ENCODE results near the gene RFX7.
"Not testable (repeated sequence)": the region's sequence is repeated elsewhere in the genome, so short reads cannot be mapped to it uniquely, and the experiment has no call there.

RFX7 gene

DNA sequence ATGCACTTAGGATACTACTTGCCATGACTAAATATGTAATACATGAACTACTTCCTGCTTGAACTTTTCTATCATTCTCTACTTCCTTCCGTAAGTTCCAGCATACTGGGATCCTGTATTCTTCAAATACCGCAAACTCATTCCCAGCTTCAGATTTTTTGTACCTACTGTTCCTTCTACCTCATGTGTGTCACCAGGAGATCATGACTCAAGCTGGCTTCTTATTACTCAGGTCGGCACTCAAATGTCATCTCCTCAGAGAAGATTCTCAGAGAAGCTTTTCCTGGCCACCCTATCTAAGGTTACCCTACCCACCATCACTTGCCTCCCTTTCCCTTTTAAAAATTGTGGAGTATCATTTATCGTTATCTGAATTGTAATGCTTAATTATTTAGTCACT, 66.7 kb downstream of the RFX7 start:
- TF ChIP-seq CTCF (IDR thresholded peaks at IDR 0.05; ENCODE audit: borderline replicate concordance, control extremely low read depth, extremely low read depth, insufficient read depth, missing control alignments) = no peak
- in situ Hi-C loops (cut with MboI; ENCODE audit: low sequenced_read_pairs, unreplicated experiment) = no loop called here
- DNase-seq (ENCODE audit: low spot score) = no peak

DNA sequence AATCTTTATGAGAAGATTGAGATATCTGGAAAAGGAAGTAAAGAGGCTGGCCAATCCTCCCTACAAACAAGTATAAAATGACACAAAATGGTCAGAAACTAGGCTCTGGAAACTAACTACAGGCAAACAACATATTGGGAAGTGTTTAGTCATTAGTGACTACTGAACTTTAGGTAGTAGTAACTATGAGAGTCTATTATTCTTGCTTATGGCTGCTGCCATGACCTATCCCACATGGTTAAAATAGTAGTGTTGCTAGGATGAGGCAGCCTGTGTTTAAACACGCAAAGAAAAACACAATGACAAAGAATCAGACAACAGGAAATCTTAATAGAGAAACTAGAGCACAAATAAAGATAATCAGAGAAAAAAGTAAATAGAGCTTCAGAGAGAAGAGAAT, 67.9 kb downstream of the RFX7 start:
- DNase-seq (ENCODE audit: low spot score) = no peak
- in situ Hi-C loops (cut with MboI; ENCODE audit: low sequenced_read_pairs, unreplicated experiment) = no loop called here
- TF ChIP-seq CTCF (IDR thresholded peaks at IDR 0.05; ENCODE audit: borderline replicate concordance, control extremely low read depth, extremely low read depth, insufficient read depth, missing control alignments) = no peak

- in situ Hi-C loops (cut with MboI; ENCODE audit: low sequenced_read_pairs, unreplicated experiment) = no loop called here
- TF ChIP-seq CTCF (IDR thresholded peaks at IDR 0.05; ENCODE audit: borderline replicate concordance, control extremely low read depth, extremely low read depth, insufficient read depth, missing control alignments) = no peak
Observed at GRCh38 chr15:56174649-56175048, 69.0 kb downstream of the RFX7 start.

DNA sequence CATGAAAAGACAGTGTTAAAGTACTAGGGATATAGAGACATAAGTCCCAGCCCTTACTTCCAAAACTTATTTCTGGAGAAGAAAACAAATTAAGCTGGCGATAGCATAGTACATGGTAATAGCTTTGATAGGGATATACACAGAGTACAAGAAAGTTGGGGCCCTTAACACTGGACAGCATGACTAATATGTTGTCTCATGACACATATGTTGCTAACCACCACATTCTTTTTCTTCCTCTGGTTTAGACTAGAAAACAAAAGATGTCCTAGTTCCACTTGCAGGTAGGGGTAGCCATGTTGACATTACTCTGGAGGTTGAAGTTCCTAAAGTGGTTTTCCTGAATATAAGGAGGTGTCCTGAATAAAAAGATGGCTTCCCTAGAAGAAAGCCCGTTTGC, 75.3 kb downstream of the RFX7 start:
- TF ChIP-seq CTCF (IDR thresholded peaks at IDR 0.05; ENCODE audit: borderline replicate concordance, control extremely low read depth, extremely low read depth, insufficient read depth, missing control alignments) = no peak
- no peak for DNase-seq (ENCODE audit: low spot score)
- in situ Hi-C loops (cut with MboI; ENCODE audit: low sequenced_read_pairs, unreplicated experiment) = no loop called here

More at GRCh38 chr15:56174649-56175048, 69.0 kb downstream of the RFX7 start:
- no peak for DNase-seq (ENCODE audit: low spot score)

DNA sequence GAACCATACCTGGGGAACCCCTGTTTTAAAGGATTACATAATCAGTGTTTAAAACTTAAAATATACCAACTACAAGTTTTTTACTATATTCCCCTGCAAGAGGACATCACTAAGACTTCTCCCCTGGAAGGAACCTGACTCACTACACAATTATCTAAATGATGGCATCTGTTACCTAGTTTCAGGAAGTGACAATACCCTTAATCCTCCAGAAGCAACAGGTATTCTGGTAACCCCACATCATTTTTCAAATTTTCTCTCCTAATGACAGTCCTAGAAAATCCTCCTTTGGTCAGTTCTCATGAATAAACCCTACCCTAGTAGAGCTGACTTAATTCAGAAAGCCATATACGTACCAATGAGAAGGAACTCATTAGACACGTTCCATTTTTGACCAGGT, 78.4 kb downstream of the RFX7 start:
- no peak for TF ChIP-seq CTCF (IDR thresholded peaks at IDR 0.05; ENCODE audit: borderline replicate concordance, control extremely low read depth, extremely low read depth, insufficient read depth, missing control alignments)
- in situ Hi-C loops (cut with MboI; ENCODE audit: low sequenced_read_pairs, unreplicated experiment) = no loop called here
- no peak for DNase-seq (ENCODE audit: low spot score)

DNA sequence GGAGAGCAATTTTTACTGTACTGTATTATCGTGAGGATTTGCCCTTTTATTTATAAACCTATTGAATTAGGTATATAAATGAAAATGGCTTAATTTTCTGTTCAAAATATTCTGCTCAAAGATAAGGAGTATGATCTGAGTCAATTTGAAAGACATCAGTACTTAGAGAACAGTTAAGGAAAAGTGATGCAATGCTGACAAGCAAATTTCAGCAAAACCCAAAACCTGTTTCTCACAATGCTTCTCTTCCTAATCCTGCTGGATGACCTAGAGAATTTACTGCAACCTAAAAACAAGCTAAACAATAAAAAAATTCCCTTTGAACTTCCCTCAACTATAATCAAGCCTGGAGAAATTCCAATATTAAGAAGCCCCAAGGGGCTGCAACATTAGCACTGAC, 82.7 kb downstream of the RFX7 start:
- in situ Hi-C loops (cut with MboI; ENCODE audit: low sequenced_read_pairs, unreplicated experiment) = no loop called here
- TF ChIP-seq CTCF (IDR thresholded peaks at IDR 0.05; ENCODE audit: borderline replicate concordance, control extremely low read depth, extremely low read depth, insufficient read depth, missing control alignments) = no peak

GRCh38 chr15:56156877-56157276, 86.8 kb downstream of the RFX7 start:
- in situ Hi-C loops (cut with MboI; ENCODE audit: low sequenced_read_pairs, unreplicated experiment) = no loop called here
- DNase-seq (ENCODE audit: low spot score) = no peak
- TF ChIP-seq CTCF (IDR thresholded peaks at IDR 0.05; ENCODE audit: borderline replicate concordance, control extremely low read depth, extremely low read depth, insufficient read depth, missing control alignments) = no peak

More for the DNA sequence above, 82.7 kb downstream of the RFX7 start:
- DNase-seq (ENCODE audit: low spot score) = no peak

GRCh38 chr15:56155278-56155677, 88.4 kb downstream of the RFX7 start:
- DNase-seq (ENCODE audit: low spot score); in situ Hi-C loops (cut with MboI; ENCODE audit: low sequenced_read_pairs, unreplicated experiment): not testable (repeated sequence)

DNA sequence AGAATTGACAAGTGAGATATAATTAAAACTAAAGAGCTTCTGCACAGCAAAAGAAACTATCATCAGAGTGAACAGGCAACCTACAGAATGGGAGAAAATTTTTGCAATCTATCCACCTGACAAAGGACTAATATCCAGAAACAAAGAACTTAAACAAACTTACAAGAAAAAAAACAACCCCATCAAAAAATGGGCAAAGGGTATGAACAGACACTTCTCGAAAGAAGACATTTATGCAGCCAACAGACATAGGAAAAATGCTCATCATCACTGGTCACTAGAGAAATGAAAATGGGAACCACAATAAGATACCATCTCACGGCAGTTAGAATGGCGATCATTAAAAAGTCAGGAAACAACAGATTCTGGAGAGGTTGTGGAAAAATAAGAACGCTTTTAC, 88.9 kb downstream of the RFX7 start:
- in situ Hi-C loops (cut with MboI; ENCODE audit: low sequenced_read_pairs, unreplicated experiment); DNase-seq (ENCODE audit: low spot score): not testable (repeated sequence)
